Measurements from ENCODE around the gene LARGE1.

LARGE1 gene

GRCh38 chr22:33451866-33452469 is 468.3 kb downstream of the LARGE1 start:
- Histone ChIP-seq H2BK5ac (ENCODE audit: low read length) (no peak overlapping the region), H3K4ac (ENCODE audit: low read length) (no peak overlapping the region), H4K8ac (ENCODE audit: low read depth, low read length) (no peak overlapping the region), H3K4me2 (ENCODE audit: insufficient read depth, low read length, poor library complexity, severe bottlenecking) (no peak overlapping the region), H3K23ac (ENCODE audit: low read depth, low read length, poor library complexity) (no peak overlapping the region), H2BK120ac (ENCODE audit: low read depth, low read length) (no peak overlapping the region), H2BK15ac (ENCODE audit: low read length) (no peak overlapping the region), H2AFZ (ENCODE audit: low read length) (no peak overlapping the region), H3K18ac (ENCODE audit: low read length) (no peak overlapping the region), H3K36me3 (replicated peaks in 1 of 2; ENCODE audit: control insufficient read depth in 2 of 2, insufficient read depth in 2 of 2, low read length in 2 of 2) (no peaks in the 10 kb centered on the region), H3K14ac (ENCODE audit: low read length) (no peak overlapping the region), H2AK5ac (ENCODE audit: low read depth, low read length) (no peak overlapping the region), H2BK12ac (ENCODE audit: low read length) (no peak overlapping the region), H3K27me3 (ENCODE audit: control insufficient read depth in 3 of 3, insufficient read depth in 3 of 3, low read depth in 1 of 3, low read length in 3 of 3) (no peaks in the 10 kb centered on the region), H3K79me1 (ENCODE audit: low read depth, low read length) (no peaks in the 10 kb centered on the region), H3K9me3 (replicated peaks in 1 of 2; ENCODE audit: control insufficient read depth in 2 of 2, insufficient read depth in 1 of 2, low read depth in 1 of 2, low read length in 2 of 2) (no peaks in the 10 kb centered on the region), H3K27ac (replicated peaks; ENCODE audit: low read length) (no peak overlapping the region), H3K4me1 (ENCODE audit: control insufficient read depth in 2 of 2, insufficient read depth in 1 of 2, low read depth in 1 of 2, low read length in 2 of 2) (no peaks in the 10 kb centered on the region), H3K9ac (ENCODE audit: low read depth, low read length, poor library complexity) (no peak overlapping the region), H3K4me3 (ENCODE audit: low read length in 2 of 2) (no peak overlapping the region), H4K91ac (ENCODE audit: low read depth, low read length, poor library complexity) (no peak overlapping the region)
- WGBS, 2 donors (ENCODE audit: extremely low coverage in 2 of 2, insufficient read length in 2 of 2, insufficient replicate concordance in 1 of 2) = no CpG with 5 or more reads among the region's 6 CpGs
- DNase-seq (ENCODE audit: low spot score) = no peak

GRCh38 chr22:33450756-33451155 is 469.5 kb downstream of the LARGE1 start:
- Histone ChIP-seq H3K4me3 (ENCODE audit: low read length in 2 of 2) (no peak overlapping the region), H3K4ac (ENCODE audit: low read length) (no peak overlapping the region), H3K79me1 (ENCODE audit: low read depth, low read length) (no peaks in the 10 kb centered on the region), H3K9me3 (replicated peaks in 1 of 2; ENCODE audit: control insufficient read depth in 2 of 2, insufficient read depth in 1 of 2, low read depth in 1 of 2, low read length in 2 of 2) (no peaks in the 10 kb centered on the region), H3K9ac (ENCODE audit: low read depth, low read length, poor library complexity) (no peak overlapping the region), H3K4me1 (ENCODE audit: control insufficient read depth in 2 of 2, insufficient read depth in 1 of 2, low read depth in 1 of 2, low read length in 2 of 2) (no peaks in the 10 kb centered on the region), H2BK15ac (ENCODE audit: low read length) (no peak overlapping the region), H2BK5ac (ENCODE audit: low read length) (no peak overlapping the region), H2BK12ac (ENCODE audit: low read length) (no peak overlapping the region), H3K4me2 (ENCODE audit: insufficient read depth, low read length, poor library complexity, severe bottlenecking) (no peak overlapping the region), H2BK120ac (ENCODE audit: low read depth, low read length) (no peak overlapping the region), H4K8ac (ENCODE audit: low read depth, low read length) (no peak overlapping the region), H3K27me3 (ENCODE audit: control insufficient read depth in 3 of 3, insufficient read depth in 3 of 3, low read depth in 1 of 3, low read length in 3 of 3) (no peaks in the 10 kb centered on the region), H2AK5ac (ENCODE audit: low read depth, low read length) (no peak overlapping the region), H3K14ac (ENCODE audit: low read length) (no peak overlapping the region), H3K23ac (ENCODE audit: low read depth, low read length, poor library complexity) (no peak overlapping the region), H3K36me3 (replicated peaks in 1 of 2; ENCODE audit: control insufficient read depth in 2 of 2, insufficient read depth in 2 of 2, low read length in 2 of 2) (no peaks in the 10 kb centered on the region), H4K91ac (ENCODE audit: low read depth, low read length, poor library complexity) (no peak overlapping the region), H3K18ac (ENCODE audit: low read length) (no peak overlapping the region), H2AFZ (ENCODE audit: low read length) (no peak overlapping the region), H3K27ac (replicated peaks; ENCODE audit: low read length) (no peak overlapping the region)
- no CpG with 5 or more reads among the region's 6 CpGs for WGBS, 2 donors (ENCODE audit: extremely low coverage in 2 of 2, insufficient read length in 2 of 2, insufficient replicate concordance in 1 of 2)
- DNase-seq (ENCODE audit: low spot score) = no peak

DNA sequence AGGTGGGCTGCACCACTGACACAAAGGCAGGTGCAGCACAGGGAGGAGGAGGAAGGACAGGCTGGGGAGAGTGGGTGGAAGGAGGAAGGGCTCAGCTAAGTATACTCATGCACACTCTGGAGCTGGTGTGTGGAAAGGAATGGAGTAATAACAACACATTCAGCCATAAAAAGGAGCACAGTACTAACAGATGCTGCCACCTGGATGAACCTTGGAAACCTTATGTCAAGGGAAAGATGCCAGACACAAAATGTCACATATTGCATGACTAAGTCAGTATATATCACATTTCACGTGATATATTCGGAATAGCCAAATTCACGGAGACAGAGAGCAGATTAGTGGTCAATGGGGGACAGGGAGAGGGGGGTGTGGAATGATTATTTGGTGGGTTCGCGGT is 472.5 kb downstream of the LARGE1 start:
- no CpG with 5 or more reads among the region's 5 CpGs for WGBS, 2 donors (ENCODE audit: extremely low coverage in 2 of 2, insufficient read length in 2 of 2, insufficient replicate concordance in 1 of 2)
- no peak overlapping the region for H3K4ac ChIP-seq (ENCODE audit: low read length)
- no peak for DNase-seq (ENCODE audit: low spot score)

DNA sequence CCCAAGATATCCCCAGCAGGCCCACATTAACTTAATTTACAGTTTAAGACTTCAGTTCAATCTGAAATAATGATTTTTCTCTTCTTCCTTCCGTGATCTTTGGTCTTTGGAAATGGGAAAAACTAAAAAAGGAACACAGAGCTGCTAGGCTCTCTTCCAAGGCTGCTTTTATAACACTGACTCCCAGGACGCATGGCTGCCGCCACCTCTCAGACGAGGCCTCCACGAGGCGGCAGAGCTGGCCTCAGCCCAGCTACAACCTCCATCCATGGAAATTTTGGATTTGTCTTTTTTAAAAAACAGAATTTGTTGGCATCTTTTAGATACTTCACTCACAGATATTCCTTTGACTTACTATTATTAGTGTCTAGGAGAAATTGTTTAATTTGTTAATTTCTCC is 476.6 kb downstream of the LARGE1 start:
- H4K91ac ChIP-seq (ENCODE audit: low read depth, low read length, poor library complexity) = no peak overlapping the region
- H2BK5ac ChIP-seq (ENCODE audit: low read length) = no peak overlapping the region
- peaks cover 0 to 3% of the 10 kb centered on the region in 2 donors for H3K4me1 ChIP-seq (ENCODE audit: control insufficient read depth in 2 of 2, insufficient read depth in 1 of 2, low read depth in 1 of 2, low read length in 2 of 2)
- H2BK15ac ChIP-seq (ENCODE audit: low read length) = no peak overlapping the region
- no peaks in the 10 kb centered on the region for H3K79me1 ChIP-seq (ENCODE audit: low read depth, low read length)
- H3K4me2 ChIP-seq (ENCODE audit: insufficient read depth, low read length, poor library complexity, severe bottlenecking) = no peak overlapping the region
- H4K8ac ChIP-seq (ENCODE audit: low read depth, low read length) = no peak overlapping the region
- WGBS, 2 donors (ENCODE audit: extremely low coverage in 2 of 2, insufficient read length in 2 of 2, insufficient replicate concordance in 1 of 2) = no CpG with 5 or more reads among the region's 6 CpGs
- no peaks in the 10 kb centered on the region for H3K9me3 ChIP-seq (replicated peaks in 1 of 2; ENCODE audit: control insufficient read depth in 2 of 2, insufficient read depth in 1 of 2, low read depth in 1 of 2, low read length in 2 of 2)
- H3K4ac ChIP-seq (ENCODE audit: low read length) = no peak overlapping the region
- no peak overlapping the region for H2BK12ac ChIP-seq (ENCODE audit: low read length)
- H2AFZ ChIP-seq (ENCODE audit: low read length) = no peak overlapping the region
- H3K36me3 ChIP-seq (replicated peaks in 1 of 2; ENCODE audit: control insufficient read depth in 2 of 2, insufficient read depth in 2 of 2, low read length in 2 of 2) = no peaks in the 10 kb centered on the region
- DNase-seq (ENCODE audit: low spot score) = no peak
- H3K27me3 ChIP-seq (ENCODE audit: control insufficient read depth in 3 of 3, insufficient read depth in 3 of 3, low read depth in 1 of 3, low read length in 3 of 3) = no peaks in the 10 kb centered on the region
- H3K23ac ChIP-seq (ENCODE audit: low read depth, low read length, poor library complexity) = no peak overlapping the region
- H2BK120ac ChIP-seq (ENCODE audit: low read depth, low read length) = no peak overlapping the region
- H2AK5ac ChIP-seq (ENCODE audit: low read depth, low read length) = no peak overlapping the region
- H3K4me3 ChIP-seq (ENCODE audit: low read length in 2 of 2) = no peak overlapping the region
- no peak overlapping the region for H3K27ac ChIP-seq (replicated peaks; ENCODE audit: low read length)
- no peak overlapping the region for H3K9ac ChIP-seq (ENCODE audit: low read depth, low read length, poor library complexity)
- no peak overlapping the region for H3K18ac ChIP-seq (ENCODE audit: low read length)
- no peak overlapping the region for H3K14ac ChIP-seq (ENCODE audit: low read length)

More for the DNA sequence above, 472.5 kb downstream of the LARGE1 start:
- Histone ChIP-seq H3K9me3 (replicated peaks in 1 of 2; ENCODE audit: control insufficient read depth in 2 of 2, insufficient read depth in 1 of 2, low read depth in 1 of 2, low read length in 2 of 2) (no peaks in the 10 kb centered on the region), H2BK12ac (ENCODE audit: low read length) (no peak overlapping the region), H3K18ac (ENCODE audit: low read length) (no peak overlapping the region), H4K8ac (ENCODE audit: low read depth, low read length) (no peak overlapping the region), H3K79me1 (ENCODE audit: low read depth, low read length) (no peaks in the 10 kb centered on the region), H3K23ac (ENCODE audit: low read depth, low read length, poor library complexity) (no peak overlapping the region), H3K27me3 (ENCODE audit: control insufficient read depth in 3 of 3, insufficient read depth in 3 of 3, low read depth in 1 of 3, low read length in 3 of 3) (no peaks in the 10 kb centered on the region), H3K36me3 (replicated peaks in 1 of 2; ENCODE audit: control insufficient read depth in 2 of 2, insufficient read depth in 2 of 2, low read length in 2 of 2) (no peaks in the 10 kb centered on the region), H2BK120ac (ENCODE audit: low read depth, low read length) (no peak overlapping the region), H3K27ac (replicated peaks; ENCODE audit: low read length) (no peak overlapping the region), H2BK15ac (ENCODE audit: low read length) (no peak overlapping the region), H3K9ac (ENCODE audit: low read depth, low read length, poor library complexity) (no peak overlapping the region), H2BK5ac (ENCODE audit: low read length) (no peak overlapping the region), H3K4me3 (ENCODE audit: low read length in 2 of 2) (no peak overlapping the region), H3K14ac (ENCODE audit: low read length) (no peak overlapping the region), H2AFZ (ENCODE audit: low read length) (no peak overlapping the region), H4K91ac (ENCODE audit: low read depth, low read length, poor library complexity) (no peak overlapping the region), H3K4me1 (ENCODE audit: control insufficient read depth in 2 of 2, insufficient read depth in 1 of 2, low read depth in 1 of 2, low read length in 2 of 2) (peaks cover 0 to 3% of the 10 kb centered on the region in 2 donors), H3K4me2 (ENCODE audit: insufficient read depth, low read length, poor library complexity, severe bottlenecking) (no peak overlapping the region), H2AK5ac (ENCODE audit: low read depth, low read length) (no peak overlapping the region)
